Measurements from ENCODE around the gene CMTM7.
A peak's percentile ranks its signal among the peaks of the same experiment; 100 is the strongest.

Gene CMTM7

DNA sequence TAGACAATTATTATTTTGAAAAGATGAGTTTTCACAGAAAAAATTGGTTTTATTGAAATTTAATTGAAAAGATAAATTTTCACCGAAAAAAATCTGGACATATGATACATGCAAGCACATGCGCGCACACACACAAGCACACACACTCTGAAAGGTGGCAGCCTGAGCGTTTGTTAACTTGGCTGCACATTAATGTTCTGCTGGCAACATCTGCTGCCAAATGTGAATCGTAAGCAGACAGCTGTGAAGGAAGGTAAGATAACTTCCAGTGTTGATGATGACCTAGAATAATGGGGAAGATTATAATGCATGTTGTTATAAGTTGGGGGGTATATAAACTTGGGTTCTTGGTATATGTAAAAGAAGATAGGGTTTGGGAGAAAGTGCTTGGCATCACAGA lies 18.4 kb upstream of the CMTM7 start:
- TF ChIP-seq, protein P1, sequence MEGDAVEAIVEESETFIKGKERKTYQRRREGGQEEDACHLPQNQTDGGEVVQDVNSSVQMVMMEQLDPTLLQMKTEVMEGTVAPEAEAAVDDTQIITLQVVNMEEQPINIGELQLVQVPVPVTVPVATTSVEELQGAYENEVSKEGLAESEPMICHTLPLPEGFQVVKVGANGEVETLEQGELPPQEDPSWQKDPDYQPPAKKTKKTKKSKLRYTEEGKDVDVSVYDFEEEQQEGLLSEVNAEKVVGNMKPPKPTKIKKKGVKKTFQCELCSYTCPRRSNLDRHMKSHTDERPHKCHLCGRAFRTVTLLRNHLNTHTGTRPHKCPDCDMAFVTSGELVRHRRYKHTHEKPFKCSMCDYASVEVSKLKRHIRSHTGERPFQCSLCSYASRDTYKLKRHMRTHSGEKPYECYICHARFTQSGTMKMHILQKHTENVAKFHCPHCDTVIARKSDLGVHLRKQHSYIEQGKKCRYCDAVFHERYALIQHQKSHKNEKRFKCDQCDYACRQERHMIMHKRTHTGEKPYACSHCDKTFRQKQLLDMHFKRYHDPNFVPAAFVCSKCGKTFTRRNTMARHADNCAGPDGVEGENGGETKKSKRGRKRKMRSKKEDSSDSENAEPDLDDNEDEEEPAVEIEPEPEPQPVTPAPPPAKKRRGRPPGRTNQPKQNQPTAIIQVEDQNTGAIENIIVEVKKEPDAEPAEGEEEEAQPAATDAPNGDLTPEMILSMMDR (IDR thresholded peaks at IDR 0.05; ENCODE audit: low read depth, low read length), result no peak
- DNase-seq (ENCODE audit: extremely low read depth, low read depth), result no peak

DNA sequence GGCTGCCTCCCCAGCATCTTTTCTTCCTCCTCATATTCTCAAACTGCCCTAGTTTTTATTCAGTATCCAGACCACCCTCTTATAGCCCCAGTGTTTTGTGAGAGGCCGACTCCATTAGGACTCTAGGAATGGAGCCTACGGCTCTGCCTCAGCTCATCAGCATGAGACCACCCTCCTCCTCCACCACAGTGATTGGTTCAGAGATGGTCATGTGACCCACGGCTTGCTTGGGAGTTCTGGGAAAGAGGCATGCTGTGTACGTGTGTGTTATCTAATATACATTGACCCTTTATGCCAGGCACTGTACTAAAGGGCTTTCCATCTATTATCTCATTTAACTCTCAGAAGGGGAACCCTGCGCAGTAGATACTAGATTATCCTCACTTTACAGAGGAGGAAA lies 17.8 kb upstream of the CMTM7 start:
- no peak for DNase-seq (ENCODE audit: extremely low read depth, low read depth)
- TF ChIP-seq, protein P1 (IDR thresholded peaks at IDR 0.05; ENCODE audit: low read depth, low read length), result no peak

DNA sequence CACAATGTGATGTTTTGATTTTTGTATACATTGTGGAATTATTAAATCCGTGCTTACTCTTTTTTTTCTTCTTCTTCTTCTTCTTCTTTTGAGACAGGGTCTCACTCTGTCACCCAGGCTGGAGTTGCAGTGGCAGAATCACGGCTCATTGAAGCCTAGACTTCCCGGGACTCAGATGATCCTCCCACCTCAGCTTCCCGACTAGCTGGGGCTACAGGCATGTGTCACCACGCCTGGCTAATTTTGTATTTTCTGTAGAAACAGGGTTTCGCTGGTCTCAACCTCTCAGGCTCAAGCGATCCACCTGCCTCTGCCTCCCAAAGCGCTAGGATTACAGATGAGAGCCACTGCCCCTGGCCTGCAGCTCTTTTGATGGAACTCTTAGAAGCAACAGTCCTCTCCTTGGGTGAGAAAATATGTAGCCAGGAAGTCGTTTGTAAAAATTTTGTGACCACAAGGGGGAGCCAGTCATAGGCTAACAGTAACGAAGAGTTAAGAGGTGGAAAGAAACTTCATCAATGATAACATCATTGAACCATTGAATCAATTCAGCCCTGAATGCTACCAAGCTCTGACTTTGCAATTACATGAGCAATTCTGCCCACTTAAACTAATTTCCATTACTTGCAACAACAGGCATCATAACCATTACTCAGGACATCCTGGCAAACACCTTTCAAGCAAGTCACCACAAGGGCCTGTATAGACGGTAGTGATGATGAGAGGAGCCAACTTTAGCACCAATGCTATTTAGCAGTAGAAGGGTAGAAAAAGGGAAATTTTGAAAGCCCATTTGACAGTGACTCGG lies 16.7 kb upstream of the CMTM7 start:
- DNase-seq (ENCODE audit: extremely low read depth, low read depth), result no peak
- TF ChIP-seq, protein P1 (IDR thresholded peaks at IDR 0.05; ENCODE audit: low read depth, low read length), result peak; percentile 63

DNA sequence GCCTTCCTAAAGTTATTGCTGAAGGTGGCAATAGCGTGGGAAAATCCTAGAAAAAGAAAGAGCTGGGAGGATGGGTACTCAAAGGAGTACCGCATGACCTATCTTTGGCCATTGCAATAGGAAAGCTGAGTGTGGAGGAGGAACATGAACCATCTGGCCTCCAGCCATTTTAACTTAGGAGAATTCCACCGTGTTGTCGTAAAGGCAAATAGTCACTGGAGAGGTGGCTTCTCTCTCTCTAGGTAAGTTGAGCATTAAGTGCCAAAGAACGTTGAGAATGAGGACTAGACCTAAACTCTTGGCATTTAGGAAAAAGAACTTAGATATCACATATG lies 16.1 kb upstream of the CMTM7 start:
- DNase-seq (ENCODE audit: extremely low read depth, low read depth), result no peak
- TF ChIP-seq, protein P1 (IDR thresholded peaks at IDR 0.05; ENCODE audit: low read depth, low read length), result no peak

DNA sequence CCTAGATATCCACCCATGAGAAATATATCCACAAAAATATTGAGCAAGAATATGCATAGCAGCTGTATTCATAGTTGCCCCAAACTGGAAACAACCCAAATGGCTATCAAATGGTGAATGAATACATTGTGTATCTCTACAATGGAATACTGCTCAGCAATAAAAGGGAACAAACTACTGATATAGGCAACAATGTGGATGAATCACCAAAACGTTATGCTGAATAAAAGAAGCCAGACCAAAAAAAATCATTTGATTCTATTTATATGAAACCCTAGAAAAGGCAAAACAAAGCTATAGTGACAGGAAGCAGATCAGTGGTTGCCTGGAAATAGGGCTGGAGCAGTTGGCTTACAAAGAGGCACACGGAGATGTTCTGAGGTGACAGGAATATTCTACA lies 15.5 kb upstream of the CMTM7 start:
- TF ChIP-seq, protein P1 (IDR thresholded peaks at IDR 0.05; ENCODE audit: low read depth, low read length), result no peak
- no peak for DNase-seq (ENCODE audit: extremely low read depth, low read depth)

DNA sequence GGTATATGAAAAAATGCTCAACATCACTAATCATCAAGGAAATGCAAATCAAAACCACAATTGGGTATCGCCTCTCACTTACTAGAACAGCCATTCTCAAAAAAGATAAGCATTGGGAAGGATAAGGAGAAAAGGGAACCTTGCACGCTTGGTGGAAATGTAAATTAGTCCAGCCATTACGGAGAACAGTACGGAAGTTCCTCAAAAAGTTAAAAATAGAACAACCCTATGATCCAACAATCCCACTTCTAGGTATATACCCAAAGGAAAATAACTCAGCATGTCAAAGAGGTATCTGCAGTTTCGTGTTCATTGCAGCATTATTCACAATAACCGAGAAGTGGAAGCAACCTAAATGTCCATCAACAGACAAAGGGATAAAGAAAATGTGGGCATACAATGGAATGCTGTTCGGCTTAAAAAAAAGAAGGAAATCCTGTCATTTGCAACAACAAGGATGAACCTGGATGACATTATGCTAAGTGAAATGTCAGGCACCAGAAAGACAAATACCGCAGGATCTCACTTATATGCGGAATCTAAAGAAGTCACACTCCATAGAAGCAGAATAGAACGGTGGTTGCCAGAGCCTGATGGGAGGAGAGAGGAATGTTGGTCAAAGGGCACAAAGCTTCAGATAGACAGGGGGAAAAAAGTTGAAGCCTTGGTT lies 11.7 kb upstream of the CMTM7 start:
- no peak for DNase-seq (ENCODE audit: extremely low read depth, low read depth)
- TF ChIP-seq, protein P1 (IDR thresholded peaks at IDR 0.05; ENCODE audit: low read depth, low read length), result no peak

DNA sequence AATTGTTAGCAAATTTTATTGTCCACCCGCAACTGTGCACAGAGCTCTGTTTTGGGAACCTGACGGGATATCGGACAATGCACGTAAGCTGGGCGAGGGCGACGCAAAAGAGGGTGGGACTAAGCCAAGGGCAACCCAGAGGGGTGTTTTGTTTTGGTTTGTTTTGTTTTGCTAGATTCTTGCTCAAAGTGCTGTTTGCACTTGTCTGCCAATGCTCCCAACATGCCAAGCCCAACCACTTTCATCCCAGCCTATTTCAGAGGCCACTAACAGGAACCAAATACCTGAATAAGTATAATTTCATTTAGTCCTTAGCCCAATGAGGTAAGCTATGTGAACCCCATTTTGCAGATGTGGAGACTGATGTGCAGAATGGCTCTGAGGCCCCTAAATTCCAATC lies 9.7 kb upstream of the CMTM7 start:
- no peak for DNase-seq (ENCODE audit: extremely low read depth, low read depth)
- TF ChIP-seq, protein P1 (IDR thresholded peaks at IDR 0.05; ENCODE audit: low read depth, low read length), result no peak

Data from AG09319 (cell line).